ENCODE results near the gene EIF2B1. TPM values are rescaled to one million over a fixed set of nuclear protein-coding genes. Genes with fewer than 3 reads are reported as not detected.

EIF2B1 gene
- total and polyA plus RNA-seq, 2 donors (not counting 1 experiment from before 2014, with no cell fraction given): 48.9 to 54.0 TPM

- DNase-seq (no peak), ATAC-seq (ENCODE audit: low read depth) (no peak)
- intact Hi-C loops (cut with micrococcal nuclease): no loop called here
- CTCF ChIA-PET: interaction anchor here (1.0 kb wide), 1 partner anchor 14 kb away, joined by 3 read pairs; no protein-coding TSS in a partner anchor
- H3K36me3 ChIP-seq (replicated peaks in 1 of 2; ENCODE audit: control extremely low read depth in 1 of 2, control insufficient read depth in 1 of 2, extremely low read depth in 1 of 2, insufficient read depth in 2 of 2, low read length in 1 of 2): peaks cover 10 to 41% of the 10 kb centered on the region in 2 experiments
- H2AFZ ChIP-seq (ENCODE audit: insufficient read depth, low read depth, low read length, poor library complexity, severe bottlenecking): no peak overlapping the region
- no peak overlapping the region for H3K27ac ChIP-seq (ENCODE audit: low read length in 2 of 2)
- H3K27me3 ChIP-seq (replicated peaks in 1 of 4; ENCODE audit: control extremely low read depth in 1 of 4, control insufficient read depth in 3 of 4, insufficient read depth in 4 of 4, low read length in 3 of 4): no peaks in the 10 kb centered on the region
- POLR2A ChIA-PET: no interaction called here
- peaks cover 14% of the 10 kb centered on the region for H3K4me1 Mint-ChIP-seq
- no peaks in the 10 kb centered on the region for H3K27me3 Mint-ChIP-seq
- H3K9me3 ChIP-seq (ENCODE audit: control extremely low read depth in 1 of 3, control insufficient read depth in 2 of 3, insufficient read depth in 1 of 3, low read length in 2 of 3): no peaks in the 10 kb centered on the region
- H4K20me1 ChIP-seq (ENCODE audit: control insufficient read depth, insufficient read depth, low read length, poor library complexity, severe bottlenecking): peaks cover 22% of the 10 kb centered on the region
- H3K4me3 Mint-ChIP-seq: no peak overlapping the region
- H3K4me3 ChIP-seq (ENCODE audit: control extremely low read depth in 1 of 5, extremely low read depth in 1 of 5, insufficient read depth in 1 of 5, low read depth in 2 of 5, low read length in 4 of 5): no peak overlapping the region
- peaks cover 0 to 2% of the 10 kb centered on the region in 2 donors for H3K4me1 ChIP-seq (ENCODE audit: control insufficient read depth in 2 of 2, insufficient read depth in 2 of 2, low read length in 2 of 2)
- no peak overlapping the region for H3K27ac Mint-ChIP-seq
- TF ChIP-seq EZH2 (IDR thresholded peaks at IDR 0.05; ENCODE audit: borderline replicate concordance, insufficient read depth, low read depth, low read length, poor library complexity, severe bottlenecking) (no peak), CTCF (IDR thresholded peaks at IDR 0.05) (no peak)
- no peak overlapping the region for H3K4me2 ChIP-seq (replicated peaks; ENCODE audit: low read depth, low read length, poor library complexity, severe bottlenecking)
- no peak overlapping the region for H3K9ac ChIP-seq (ENCODE audit: low read length)
- H3K79me2 ChIP-seq (ENCODE audit: control insufficient read depth, insufficient read depth, low read length): peaks cover 50% of the 10 kb centered on the region
- H3K9me3 Mint-ChIP-seq (ENCODE audit: insufficient read depth): no peaks in the 10 kb centered on the region
These were observed 37.8 kb downstream of the EIF2B1 start for GRCh38 chr12:123595729-123596128.

- peaks cover 32% of the 10 kb centered on the region for H4K20me1 ChIP-seq (ENCODE audit: control insufficient read depth, insufficient read depth, low read length, poor library complexity, severe bottlenecking)
- no peaks in the 10 kb centered on the region for H3K27me3 Mint-ChIP-seq
- no peaks in the 10 kb centered on the region for H3K9me3 ChIP-seq (ENCODE audit: control extremely low read depth in 1 of 3, control insufficient read depth in 2 of 3, insufficient read depth in 1 of 3, low read length in 2 of 3)
- peaks cover 81% of the 10 kb centered on the region for H3K79me2 ChIP-seq (ENCODE audit: control insufficient read depth, insufficient read depth, low read length)
- H3K27ac ChIP-seq (ENCODE audit: low read length in 2 of 2): no peak overlapping the region
- H3K36me3 ChIP-seq (replicated peaks in 1 of 2; ENCODE audit: control extremely low read depth in 1 of 2, control insufficient read depth in 1 of 2, extremely low read depth in 1 of 2, insufficient read depth in 2 of 2, low read length in 1 of 2): peaks cover 15 to 62% of the 10 kb centered on the region in 2 experiments
- H3K27ac Mint-ChIP-seq: no peak overlapping the region
- H3K4me3 ChIP-seq (ENCODE audit: control extremely low read depth in 1 of 5, extremely low read depth in 1 of 5, insufficient read depth in 1 of 5, low read depth in 2 of 5, low read length in 4 of 5): no peak overlapping the region
- peaks cover 0 to 11% of the 10 kb centered on the region in 2 donors for H3K4me1 ChIP-seq (ENCODE audit: control insufficient read depth in 2 of 2, insufficient read depth in 2 of 2, low read length in 2 of 2)
- no peak for DNase-seq
- TF ChIP-seq CTCF (IDR thresholded peaks at IDR 0.05) (no peak), EZH2 (IDR thresholded peaks at IDR 0.05; ENCODE audit: borderline replicate concordance, insufficient read depth, low read depth, low read length, poor library complexity, severe bottlenecking) (no peak)
- H3K4me3 Mint-ChIP-seq: no peak overlapping the region
- 85% methylated on average over 8 of the region's 8 CpGs for WGBS (ENCODE audit: insufficient coverage)
- H3K9ac ChIP-seq (ENCODE audit: low read length): no peak overlapping the region
- H3K4me1 Mint-ChIP-seq: peaks cover 20% of the 10 kb centered on the region
- no peak for ATAC-seq (ENCODE audit: low read depth)
- no peaks in the 10 kb centered on the region for H3K9me3 Mint-ChIP-seq (ENCODE audit: insufficient read depth)
- H2AFZ ChIP-seq (ENCODE audit: insufficient read depth, low read depth, low read length, poor library complexity, severe bottlenecking): no peak overlapping the region
- H3K4me2 ChIP-seq (replicated peaks; ENCODE audit: low read depth, low read length, poor library complexity, severe bottlenecking): no peak overlapping the region
- ChIA-PET CTCF (interaction anchor here (0.9 to 1.2 kb wide), 3 partner anchors 10 to 354 kb away, joined by 3 to 7 read pairs (median 4); partner anchors contain the start of gene DDX55), POLR2A (interaction anchor here (0.9 kb wide), 1 partner anchor 10 kb away, joined by 3 read pairs; the partner anchor contains the start of gene DDX55)
- H3K27me3 ChIP-seq (replicated peaks in 1 of 4; ENCODE audit: control extremely low read depth in 1 of 4, control insufficient read depth in 3 of 4, insufficient read depth in 4 of 4, low read length in 3 of 4): no peaks in the 10 kb centered on the region
- intact Hi-C loops (cut with micrococcal nuclease): no loop called here
These were observed 41.6 kb downstream of the EIF2B1 start for GRCh38 chr12:123591702-123592481.
